ENCODE data around the gene SLC9A9.
"Not testable (repeated sequence)": the region's sequence is repeated elsewhere in the genome, so short reads cannot be mapped to it uniquely, and the experiment has no call there.

Gene SLC9A9

GRCh38 chr3:143811602-143812001 is 36.7 kb downstream of the SLC9A9 start:
- Histone ChIP-seq H3K27me3 (replicated peaks) (no peaks in the 10 kb centered on the region), H3K36me3 (replicated peaks) (no peaks in the 10 kb centered on the region), H3K27ac (no peak overlapping the region), H3K4me3 (ENCODE audit: low read depth, low read length) (no peak overlapping the region)
- in situ Hi-C loops (cut with HindIII; ENCODE audit: low pct_ligation_motif_present, low sequenced_read_pairs) = no loop called here
- no peak for TF ChIP-seq CTCF (IDR thresholded peaks at IDR 0.05; ENCODE audit: low read depth, low read length, missing control alignments)
- no peak for DNase-seq

- no peak for TF ChIP-seq CTCF (IDR thresholded peaks at IDR 0.05; ENCODE audit: low read depth, low read length, missing control alignments)
- H3K27ac ChIP-seq = no peak overlapping the region
Observed at GRCh38 chr3:143810953-143811265, 37.4 kb downstream of the SLC9A9 start.

DNA sequence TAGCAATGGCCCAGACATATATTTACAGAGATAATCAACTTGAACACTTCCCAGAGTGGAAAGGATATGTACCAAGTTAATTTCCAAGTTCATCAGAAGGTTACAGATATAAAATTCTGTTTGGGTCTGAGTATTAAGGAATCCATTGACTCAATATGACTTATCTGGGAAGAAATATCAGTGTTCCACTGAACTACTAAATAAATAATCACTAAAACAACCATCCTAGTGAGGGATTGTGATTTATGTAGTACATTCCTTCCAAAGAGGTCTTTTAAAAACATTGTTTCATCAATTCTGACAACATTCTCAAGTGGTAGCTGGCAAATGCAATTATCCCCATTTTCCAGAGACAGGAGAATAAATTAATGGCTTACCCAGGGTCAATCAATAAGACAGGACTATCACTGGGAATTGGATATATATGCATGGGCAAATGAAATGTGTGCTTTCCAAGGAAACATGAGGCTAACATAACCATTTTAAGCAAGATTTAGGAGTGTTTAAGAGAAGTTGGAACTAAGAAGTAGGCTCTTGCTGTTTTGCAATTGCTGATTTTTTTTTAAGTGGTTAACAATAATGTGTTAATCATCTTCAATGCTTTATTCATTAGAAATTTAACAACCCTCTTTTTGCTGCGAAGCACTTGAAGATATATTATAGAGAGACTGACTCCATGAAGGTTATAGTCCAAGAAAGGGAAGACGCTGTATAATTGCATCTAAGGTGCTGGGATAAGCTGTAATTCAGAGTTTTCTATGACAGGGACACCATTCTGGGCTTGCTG is 37.9 kb downstream of the SLC9A9 start:
- H3K36me3 ChIP-seq (replicated peaks) = no peaks in the 10 kb centered on the region
- DNase-seq = no peak
- in situ Hi-C loops (cut with HindIII; ENCODE audit: low pct_ligation_motif_present, low sequenced_read_pairs) = no loop called here
- H3K27me3 ChIP-seq (replicated peaks) = no peaks in the 10 kb centered on the region
- no peak for TF ChIP-seq CTCF (IDR thresholded peaks at IDR 0.05; ENCODE audit: low read depth, low read length, missing control alignments)
- no peak overlapping the region for H3K4me3 ChIP-seq (ENCODE audit: low read depth, low read length)
- H3K27ac ChIP-seq = no peak overlapping the region

More at GRCh38 chr3:143810953-143811265, 37.4 kb downstream of the SLC9A9 start:
- Histone ChIP-seq H3K4me3 (ENCODE audit: low read depth, low read length) (no peak overlapping the region), H3K27me3 (replicated peaks) (no peaks in the 10 kb centered on the region), H3K36me3 (replicated peaks) (no peaks in the 10 kb centered on the region)
- in situ Hi-C loops (cut with HindIII; ENCODE audit: low pct_ligation_motif_present, low sequenced_read_pairs) = no loop called here
- DNase-seq = no peak

- Histone ChIP-seq H3K4me3 (ENCODE audit: low read depth, low read length) (no peak overlapping the region), H3K27ac (no peak overlapping the region), H3K36me3 (replicated peaks) (no peaks in the 10 kb centered on the region), H3K27me3 (replicated peaks) (no peaks in the 10 kb centered on the region)
- TF ChIP-seq CTCF (IDR thresholded peaks at IDR 0.05; ENCODE audit: low read depth, low read length, missing control alignments) = no peak
- no peak for DNase-seq
- in situ Hi-C loops (cut with HindIII; ENCODE audit: low pct_ligation_motif_present, low sequenced_read_pairs) = no loop called here
Observed at GRCh38 chr3:143809121-143809621, 39.1 kb downstream of the SLC9A9 start.

- no peaks in the 10 kb centered on the region for H3K27me3 ChIP-seq (replicated peaks)
- no peak overlapping the region for H3K27ac ChIP-seq
- no peaks in the 10 kb centered on the region for H3K36me3 ChIP-seq (replicated peaks)
- in situ Hi-C loops (cut with HindIII; ENCODE audit: low pct_ligation_motif_present, low sequenced_read_pairs) = no loop called here
- no peak for TF ChIP-seq CTCF (IDR thresholded peaks at IDR 0.05; ENCODE audit: low read depth, low read length, missing control alignments)
- DNase-seq = no peak
- H3K4me3 ChIP-seq (ENCODE audit: low read depth, low read length) = no peak overlapping the region
Observed at GRCh38 chr3:143808030-143808429, 40.2 kb downstream of the SLC9A9 start.

DNA sequence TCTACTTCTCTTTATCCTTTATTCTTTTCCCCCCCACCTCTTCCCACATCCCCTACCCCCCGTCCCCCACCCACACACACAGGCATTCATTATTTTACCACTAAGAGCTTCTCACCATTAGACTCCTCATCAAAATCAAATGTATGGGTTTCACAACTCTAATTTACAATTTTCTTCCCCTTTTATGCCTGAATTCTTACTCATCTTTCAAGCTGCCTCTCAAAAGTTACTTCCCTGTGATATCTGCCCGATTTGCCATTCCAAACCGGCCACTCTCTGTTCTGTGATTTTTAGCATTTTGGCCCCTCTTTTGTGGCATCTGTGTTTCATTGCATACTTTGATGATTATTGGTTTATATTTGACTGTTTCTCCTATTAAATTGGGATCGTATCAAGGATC is 42.2 kb downstream of the SLC9A9 start:
- Histone ChIP-seq H3K27ac (no peak overlapping the region), H3K4me3 (ENCODE audit: low read depth, low read length) (no peak overlapping the region), H3K27me3 (replicated peaks) (no peaks in the 10 kb centered on the region), H3K36me3 (replicated peaks) (no peaks in the 10 kb centered on the region)
- in situ Hi-C loops (cut with HindIII; ENCODE audit: low pct_ligation_motif_present, low sequenced_read_pairs) = no loop called here
- TF ChIP-seq CTCF (IDR thresholded peaks at IDR 0.05; ENCODE audit: low read depth, low read length, missing control alignments) = no peak
- no peak for DNase-seq

DNA sequence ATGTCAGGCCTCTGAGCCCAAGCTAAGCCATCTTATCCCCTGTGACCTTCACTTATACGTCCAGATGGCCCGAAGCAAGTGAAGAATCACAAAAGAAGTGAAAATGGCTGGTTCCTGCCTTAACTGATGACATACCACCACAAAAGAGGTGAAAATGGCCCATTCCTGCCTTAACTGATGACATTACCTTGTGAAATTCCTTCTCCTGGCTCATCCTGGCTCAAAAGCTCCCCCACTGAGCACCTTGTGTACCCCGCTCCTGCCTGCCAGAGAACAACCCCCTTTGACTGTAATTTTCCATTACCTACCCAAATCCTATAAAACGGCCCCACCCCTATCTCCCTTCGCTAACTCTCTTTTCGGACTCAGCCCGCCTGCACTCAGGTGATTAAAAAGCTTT is 42.8 kb downstream of the SLC9A9 start:
- DNase-seq; in situ Hi-C loops (cut with HindIII; ENCODE audit: low pct_ligation_motif_present, low sequenced_read_pairs): not testable (repeated sequence)

GRCh38 chr3:143801046-143801445 is 47.2 kb downstream of the SLC9A9 start:
- in situ Hi-C loops (cut with HindIII; ENCODE audit: low pct_ligation_motif_present, low sequenced_read_pairs); H3K4me3 ChIP-seq (ENCODE audit: low read depth, low read length); H3K36me3 ChIP-seq (replicated peaks); H3K27ac ChIP-seq; H3K27me3 ChIP-seq (replicated peaks); DNase-seq: not testable (repeated sequence)

More for the DNA sequence above, 42.8 kb downstream of the SLC9A9 start:
- not testable (repeated sequence) for H3K27me3 ChIP-seq (replicated peaks); H3K36me3 ChIP-seq (replicated peaks); H3K27ac ChIP-seq; H3K4me3 ChIP-seq (ENCODE audit: low read depth, low read length)
